BLaER1 (cell line): ENCODE results near the gene SYT12.
"Not testable (repeated sequence)": the region's sequence is repeated elsewhere in the genome, so short reads cannot be mapped to it uniquely, and the experiment has no call there.

Source experiments
- H3K27ac ChIP-seq: shearing (Covaris generic); formaldehyde crosslinking; 2 replicates; pipeline ENCODE4 v1.8.1; 2022
- H3K27me3 ChIP-seq: shearing (Covaris generic); formaldehyde crosslinking; 2 replicates; pipeline ENCODE4 v1.8.1; 2022
- H3K36me3 ChIP-seq: shearing (Covaris generic); formaldehyde crosslinking; 2 replicates; pipeline ENCODE4 v1.8.1; 2022
- H3K4me1 ChIP-seq: shearing (Covaris generic); formaldehyde crosslinking; 2 replicates; pipeline ENCODE4 v1.8.1; 2022
- H3K4me2 ChIP-seq: shearing (Covaris generic); formaldehyde crosslinking; 2 replicates; pipeline ENCODE4 v1.8.1; 2022
- H3K4me3 ChIP-seq: shearing (Covaris generic); formaldehyde crosslinking; 2 replicates; pipeline ENCODE4 v1.8.1; 2022
- H3K9ac ChIP-seq: shearing (Covaris generic); formaldehyde crosslinking; 2 replicates; pipeline ENCODE4 v1.8.1; 2022
- H3K9me3 ChIP-seq: shearing (Covaris generic); formaldehyde crosslinking; 2 replicates; pipeline ENCODE4 v1.8.1; 2022
- H4K20me1 ChIP-seq: shearing (Covaris generic); formaldehyde crosslinking; 2 replicates; pipeline ENCODE4 v1.8.1; 2022
- Cebpa-rat ChIP-seq: shearing (Covaris generic); IDR thresholded peaks from 2 replicates; pipeline ENCODE4 v1.8.1; 2022

Gene SYT12

DNA sequence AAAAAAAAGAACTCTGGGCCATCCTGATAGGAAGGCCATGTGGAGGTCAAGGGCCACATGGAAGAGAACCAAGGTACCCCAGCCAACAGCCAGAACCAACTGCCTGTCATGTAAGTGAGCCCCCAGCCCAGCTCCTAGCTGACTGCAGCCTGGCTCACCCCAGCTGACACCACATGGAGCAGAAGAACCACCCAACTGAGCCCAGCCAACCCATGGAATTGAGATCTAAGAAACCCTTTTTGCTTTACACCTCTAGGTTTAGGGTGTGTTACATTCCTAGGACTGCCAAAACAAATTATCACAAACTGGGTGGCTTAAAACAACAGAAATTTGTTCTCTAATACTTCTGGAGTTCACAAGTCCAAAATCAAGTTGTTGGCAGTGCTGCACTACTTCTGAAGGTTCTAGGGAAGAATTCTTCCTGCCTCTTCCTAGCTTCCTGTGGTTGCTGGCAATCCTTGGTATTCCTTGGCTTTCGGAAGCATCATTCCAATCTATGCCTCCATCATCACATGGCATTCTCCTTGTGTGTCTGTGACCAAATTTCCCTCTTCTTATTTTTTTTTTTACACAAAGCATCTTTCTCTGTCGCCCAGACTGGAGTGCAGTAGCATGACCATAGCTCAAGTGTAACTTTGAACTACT lies 43.5 kb upstream of the SYT12 start:
- no peak overlapping the region for H3K4me2 ChIP-seq
- peaks cover 50% of the 10 kb centered on the region for H3K4me1 ChIP-seq
- no peak overlapping the region for H3K27ac ChIP-seq
- peaks cover 33% of the 10 kb centered on the region for H3K9me3 ChIP-seq
- H3K9ac ChIP-seq: no peak overlapping the region
- TF ChIP-seq Cebpa-rat: no peak
- no peaks in the 10 kb centered on the region; the same call in 1 of the 2 replicates for H3K36me3 ChIP-seq
- no peak overlapping the region for H3K4me3 ChIP-seq
- H4K20me1 ChIP-seq: no peaks in the 10 kb centered on the region
- no peaks in the 10 kb centered on the region for H3K27me3 ChIP-seq

DNA sequence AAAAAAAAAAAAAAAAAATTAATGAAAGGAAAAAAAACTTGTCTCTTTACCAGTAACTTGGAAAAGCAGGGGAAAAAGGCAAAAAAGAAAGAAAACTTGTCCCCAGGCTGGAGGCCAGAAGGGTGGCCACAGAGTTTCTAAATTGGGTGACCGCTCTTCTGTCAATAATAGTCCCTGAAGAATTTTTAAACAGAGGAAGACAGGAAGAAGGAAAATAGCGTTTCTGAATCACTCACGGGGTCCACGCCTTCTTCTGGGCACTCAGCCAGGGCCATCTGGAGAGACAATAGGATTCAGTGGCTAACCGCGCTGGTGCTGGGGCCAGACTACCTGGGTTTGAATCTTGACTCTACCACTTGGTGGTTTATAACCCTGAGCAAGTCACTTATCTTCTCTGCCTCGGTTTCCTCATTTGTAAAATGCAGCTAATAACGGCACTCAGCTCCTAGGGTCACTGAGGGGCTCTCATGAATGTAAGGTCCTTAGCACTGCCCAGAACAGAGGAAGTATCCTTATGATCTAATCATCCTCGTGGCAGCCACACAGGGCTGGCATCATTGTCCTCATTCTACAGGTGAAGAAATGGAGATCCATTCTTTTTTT lies 40.9 kb upstream of the SYT12 start:
- no peaks in the 10 kb centered on the region for H4K20me1 ChIP-seq
- no peaks in the 10 kb centered on the region for H3K27me3 ChIP-seq
- H3K9ac ChIP-seq: peak overlapping the region; percentile 22; the same call in 1 of the 2 replicates
- peak overlapping the region; percentile 31; the same call in 1 of the 2 replicates for H3K4me3 ChIP-seq
- no peaks in the 10 kb centered on the region; the same call in 1 of the 2 replicates for H3K36me3 ChIP-seq
- peaks cover 33% of the 10 kb centered on the region for H3K9me3 ChIP-seq
- H3K27ac ChIP-seq: 0 out of 2 replicates have a peak overlapping the region, but pooled peaks have one; percentile 32
- no peak for TF ChIP-seq Cebpa-rat
- peak overlapping the region; percentile 70 for H3K4me2 ChIP-seq
- H3K4me1 ChIP-seq: peaks cover 68% of the 10 kb centered on the region

DNA sequence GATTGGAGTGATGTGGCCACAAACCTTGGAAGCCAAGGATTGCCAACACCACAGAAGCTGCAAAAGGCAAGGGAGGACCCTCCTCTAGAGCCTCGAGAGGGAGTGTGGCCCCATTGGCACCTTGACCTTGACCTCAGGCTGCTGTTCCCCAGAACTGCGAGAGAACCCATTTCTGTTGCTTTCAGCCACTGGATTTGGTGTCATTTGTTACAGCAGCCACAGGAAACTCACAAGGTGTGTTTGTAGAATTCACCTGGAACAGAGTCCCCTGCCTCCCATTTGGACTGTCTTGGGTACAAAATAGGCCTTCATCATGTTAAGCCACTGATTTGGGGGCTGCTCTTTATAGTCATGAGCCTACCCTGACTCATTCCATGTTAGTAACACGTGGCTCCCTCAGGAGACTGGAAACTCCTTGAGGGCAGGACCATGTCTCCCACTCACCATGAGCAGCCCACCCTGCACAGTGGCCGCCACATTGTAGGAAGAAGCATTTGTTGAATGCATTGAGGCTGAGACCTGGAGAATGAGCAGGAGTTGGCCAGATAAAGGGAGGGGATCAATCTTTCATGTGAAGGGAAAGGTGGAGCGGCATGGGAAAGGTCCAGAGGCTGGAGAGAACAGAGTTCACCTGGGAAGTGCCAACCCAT lies 39.5 kb upstream of the SYT12 start:
- Histone ChIP-seq H3K27me3 (no peaks in the 10 kb centered on the region), H3K9me3 (peaks cover 20% of the 10 kb centered on the region), H3K4me1 (peaks cover 78% of the 10 kb centered on the region), H3K9ac (no peak overlapping the region), H3K27ac (no peak overlapping the region), H3K4me2 (peak overlapping the region; percentile 70), H3K4me3 (no peak overlapping the region), H4K20me1 (no peaks in the 10 kb centered on the region), H3K36me3 (no peaks in the 10 kb centered on the region; the same call in 1 of the 2 replicates)
- no peak for TF ChIP-seq Cebpa-rat

DNA sequence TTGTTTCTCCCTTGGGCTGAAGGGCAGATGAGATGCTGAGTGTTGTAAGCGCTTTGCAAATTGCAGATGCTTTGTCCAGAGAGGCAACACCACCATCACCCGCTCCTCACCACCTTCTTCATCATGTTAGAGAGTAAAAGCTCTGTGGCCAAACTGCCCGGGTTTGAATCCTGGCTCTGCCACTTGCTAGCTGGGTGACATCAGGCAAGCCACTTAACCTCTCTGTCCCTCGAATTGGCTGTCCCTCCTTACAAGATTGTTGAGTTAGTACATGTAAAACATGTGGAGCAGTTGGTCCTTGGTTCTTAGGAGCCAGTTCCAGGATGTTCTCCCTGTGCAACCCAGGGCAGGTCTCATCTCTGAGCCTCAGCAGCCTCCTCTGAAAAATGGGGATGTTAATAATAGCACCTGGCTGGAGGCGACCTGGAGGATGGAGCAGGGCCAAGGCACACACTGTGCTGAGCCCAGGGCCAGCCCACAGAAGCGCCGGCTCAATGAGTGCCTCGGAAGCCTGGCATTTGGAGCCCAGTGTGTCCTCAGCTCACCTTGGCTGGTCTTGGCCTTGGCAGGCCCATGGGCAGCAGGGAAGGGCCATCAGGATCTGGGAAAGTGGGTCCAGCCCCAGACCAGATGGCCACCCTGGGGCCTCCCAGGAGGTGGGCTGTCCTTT lies 37.3 kb upstream of the SYT12 start:
- no peaks in the 10 kb centered on the region for H3K9me3 ChIP-seq
- no peak overlapping the region for H3K27ac ChIP-seq
- no peaks in the 10 kb centered on the region for H4K20me1 ChIP-seq
- H3K4me3 ChIP-seq: no peak overlapping the region
- H3K4me1 ChIP-seq: peaks cover 75% of the 10 kb centered on the region
- H3K36me3 ChIP-seq: no peaks in the 10 kb centered on the region
- H3K27me3 ChIP-seq: no peaks in the 10 kb centered on the region
- no peak for TF ChIP-seq Cebpa-rat
- no peak overlapping the region; the same call in 1 of the 2 replicates for H3K9ac ChIP-seq
- H3K4me2 ChIP-seq: peak overlapping the region; percentile 70

DNA sequence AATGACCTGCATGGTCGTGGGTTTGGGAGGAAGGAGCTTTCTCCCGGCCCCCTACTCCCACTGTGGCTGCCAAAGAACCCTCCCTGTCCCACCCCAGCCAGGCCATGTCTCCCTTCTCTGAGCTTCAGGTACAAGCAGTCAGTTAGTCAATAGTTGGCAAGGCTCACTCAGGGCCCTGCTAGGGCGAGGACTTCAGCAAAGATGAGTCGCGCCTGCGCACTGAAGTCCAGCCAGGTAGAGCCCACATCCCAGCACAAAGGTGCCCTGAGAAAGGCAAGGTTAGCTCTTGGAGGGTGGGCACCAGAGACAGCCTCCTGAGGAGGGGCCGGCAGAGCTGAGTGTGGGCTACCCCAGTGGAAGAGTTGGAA lies 36.8 kb upstream of the SYT12 start:
- Histone ChIP-seq H3K4me3 (no peak overlapping the region), H3K27ac (no peak overlapping the region), H3K4me1 (peaks cover 70% of the 10 kb centered on the region), H4K20me1 (no peaks in the 10 kb centered on the region), H3K27me3 (no peaks in the 10 kb centered on the region), H3K9me3 (no peaks in the 10 kb centered on the region), H3K9ac (no peak overlapping the region), H3K36me3 (no peaks in the 10 kb centered on the region), H3K4me2 (0 out of 2 replicates have a peak overlapping the region, but pooled peaks have one; percentile 67)
- no peak for TF ChIP-seq Cebpa-rat

DNA sequence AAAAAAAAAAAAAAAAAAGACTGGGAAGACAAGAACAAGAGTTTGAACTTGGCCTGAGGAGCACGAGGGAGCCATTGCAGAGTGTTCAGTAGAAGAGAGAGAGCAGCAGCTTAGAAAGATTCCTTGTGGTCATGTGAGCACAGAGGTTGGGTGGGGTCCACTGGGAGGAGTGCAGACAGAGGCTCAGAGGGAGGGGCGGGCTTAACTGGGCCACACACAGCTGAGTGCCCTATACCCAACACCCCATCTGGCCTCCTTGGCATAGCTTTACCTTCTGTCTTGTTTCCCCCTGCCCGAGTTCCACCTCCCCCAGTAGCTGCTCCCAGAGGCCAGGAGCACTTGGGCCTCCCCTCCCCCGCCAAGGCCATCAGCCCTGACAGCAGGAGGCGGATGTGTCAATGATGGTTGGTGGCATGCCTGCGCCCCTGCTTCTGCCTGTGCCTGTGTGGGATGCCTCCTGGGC lies 35.7 kb upstream of the SYT12 start:
- H4K20me1 ChIP-seq: no peaks in the 10 kb centered on the region
- peak overlapping the region; percentile 67 for H3K4me2 ChIP-seq
- no peak overlapping the region for H3K4me3 ChIP-seq
- no peaks in the 10 kb centered on the region for H3K27me3 ChIP-seq
- H3K9me3 ChIP-seq: no peaks in the 10 kb centered on the region
- peaks cover 59% of the 10 kb centered on the region for H3K4me1 ChIP-seq
- no peaks in the 10 kb centered on the region for H3K36me3 ChIP-seq
- H3K27ac ChIP-seq: peak overlapping the region; percentile 25; the same call in 1 of the 2 replicates
- no peak overlapping the region for H3K9ac ChIP-seq
- no peak for TF ChIP-seq Cebpa-rat

DNA sequence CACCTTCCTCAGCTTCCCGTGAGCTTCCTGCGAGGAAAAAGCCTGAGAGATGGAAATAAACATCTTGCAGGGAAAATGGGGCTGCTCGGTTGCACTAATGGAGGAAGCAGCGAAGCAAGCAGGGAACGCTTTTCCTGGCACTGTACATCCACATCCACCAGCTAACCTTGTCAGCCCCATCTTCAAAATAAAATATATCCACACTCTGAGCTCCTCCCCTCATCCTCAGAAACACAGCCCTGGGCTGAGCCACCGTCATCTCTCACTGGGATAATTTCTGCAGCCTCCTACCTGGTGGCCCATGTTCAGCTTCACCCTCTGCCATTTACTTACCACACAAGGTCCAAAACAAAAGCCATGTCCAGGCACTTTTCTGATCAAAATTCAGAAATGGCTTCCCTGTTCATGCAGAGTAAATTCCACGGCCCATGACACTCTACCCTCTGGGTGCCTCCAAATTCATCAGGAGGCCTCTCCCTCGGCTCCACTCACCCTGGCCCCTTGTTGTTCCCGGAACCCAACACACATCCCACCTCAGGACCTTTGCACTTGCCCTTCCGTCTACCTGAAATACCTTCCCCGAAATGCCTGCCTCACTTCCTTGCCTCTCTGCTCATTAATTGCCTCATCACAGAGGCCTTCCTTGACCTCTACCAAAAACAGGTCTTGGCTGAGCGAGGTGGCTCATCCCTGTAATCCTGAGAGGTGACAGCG lies 34.9 kb upstream of the SYT12 start:
- H3K9me3 ChIP-seq: no peaks in the 10 kb centered on the region
- no peak overlapping the region for H3K4me3 ChIP-seq
- no peak overlapping the region for H3K9ac ChIP-seq
- TF ChIP-seq Cebpa-rat: no peak
- H3K4me1 ChIP-seq: peaks cover 50% of the 10 kb centered on the region
- no peaks in the 10 kb centered on the region for H3K36me3 ChIP-seq
- H3K27ac ChIP-seq: peak overlapping the region; percentile 25; the same call in 1 of the 2 replicates
- no peaks in the 10 kb centered on the region for H4K20me1 ChIP-seq
- H3K4me2 ChIP-seq: peak overlapping the region; percentile 67
- no peaks in the 10 kb centered on the region for H3K27me3 ChIP-seq

DNA sequence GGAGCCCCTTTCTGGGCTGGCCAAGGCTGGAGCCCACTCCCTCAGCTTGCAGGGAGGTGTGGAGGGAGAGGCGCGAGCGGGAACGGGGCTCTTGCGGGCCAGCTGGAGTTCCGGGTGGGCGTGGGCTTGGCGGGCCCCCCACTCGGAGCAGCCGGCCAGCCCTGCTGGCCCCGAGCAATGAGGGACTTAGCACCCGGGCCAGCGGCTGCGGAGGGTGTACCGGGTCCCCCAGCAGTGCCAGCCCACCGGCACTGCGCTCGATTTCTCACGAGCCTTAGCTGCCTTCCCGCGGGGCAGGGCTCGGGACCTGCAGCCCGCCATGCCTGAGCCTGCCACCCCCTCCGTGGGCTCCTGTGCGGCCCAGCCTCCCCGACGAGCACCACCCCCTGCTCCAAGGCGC lies 34.2 kb upstream of the SYT12 start:
- H3K9ac ChIP-seq, H3K36me3 ChIP-seq, H4K20me1 ChIP-seq, H3K4me3 ChIP-seq, H3K27me3 ChIP-seq, H3K27ac ChIP-seq, H3K9me3 ChIP-seq, H3K4me2 ChIP-seq: not testable (repeated sequence)
- H3K4me1 ChIP-seq: peaks cover 44% of the 10 kb centered on the region

DNA sequence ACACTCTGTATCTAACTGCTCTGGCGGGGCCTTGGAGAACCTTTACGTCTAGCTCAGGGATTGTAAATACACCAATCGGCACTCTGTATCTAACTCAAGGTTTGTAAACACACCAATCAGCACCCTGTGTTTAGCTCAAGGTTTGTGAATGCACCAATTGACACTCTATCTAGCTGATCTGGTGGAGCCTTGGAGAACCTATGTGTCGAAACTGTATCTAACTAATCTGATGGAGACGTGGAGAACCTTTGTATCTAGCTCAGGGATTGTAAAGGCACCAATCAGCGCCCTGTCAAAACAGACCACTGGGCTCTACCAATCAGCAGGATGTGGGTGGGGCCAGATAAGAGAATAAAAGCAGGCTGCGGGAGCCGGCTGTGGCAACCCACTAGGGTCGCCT lies 33.6 kb upstream of the SYT12 start:
- H3K4me1 ChIP-seq: peaks cover 38% of the 10 kb centered on the region
- H3K4me3 ChIP-seq, H3K36me3 ChIP-seq, H3K9me3 ChIP-seq, H3K9ac ChIP-seq, H3K27me3 ChIP-seq, H4K20me1 ChIP-seq, H3K27ac ChIP-seq, H3K4me2 ChIP-seq: not testable (repeated sequence)
